Endometrial microvascular endothelial cells (primary cell): ENCODE measurements around the gene MDFI. TPM values are rescaled to one million over a fixed set of nuclear protein-coding genes. Genes with fewer than 3 reads are reported as not detected.

Experiments used
- in situ Hi-C: cut with HindIII; loops from 2 replicates; pipeline ENCODE4 v1.10.0; 2017; ENCODE audit warnings: low sequenced_read_pairs, low pct_unique_long_range_greater_than_20kb; ENCODE audit errors: inconsistent ontology term
- total RNA-seq: library from RNA; depleted of rRNA; stranded (reverse); fragments of >200 nt; gene quantifications from one replicate; pipeline ENCODE4 v1.2.3, GENCODE V29; 2015; ENCODE audit errors: inconsistent ontology term

MDFI gene
- total RNA-seq, 1 donor from 2014 or later = 52.2 TPM

GRCh38 chr6:41626022-41626421 is 12.2 kb upstream of the MDFI start:
- in situ Hi-C loops = no loop called here

- in situ Hi-C loops = no loop called here
Measured at GRCh38 chr6:41626917-41627316, 11.4 kb upstream of the MDFI start.

- in situ Hi-C loops = no loop called here
Measured at GRCh38 chr6:41629128-41629527, 9.1 kb upstream of the MDFI start.

- in situ Hi-C loops = no loop called here
Measured at GRCh38 chr6:41630069-41630468, 8.2 kb upstream of the MDFI start.

- in situ Hi-C loops = no loop called here
Measured at GRCh38 chr6:41630946-41631345, 7.3 kb upstream of the MDFI start.

- in situ Hi-C loops = no loop called here
Measured at GRCh38 chr6:41633056-41633634, 5.1 kb upstream of the MDFI start.

GRCh38 chr6:41634657-41635056 is 3.6 kb upstream of the MDFI start:
- in situ Hi-C loops = no loop called here

GRCh38 chr6:41635365-41635764 is 2.9 kb upstream of the MDFI start:
- in situ Hi-C loops = no loop called here

GRCh38 chr6:41636833-41637193 is 1.5 kb upstream of the MDFI start:
- in situ Hi-C loops = no loop called here

- in situ Hi-C loops = no loop called here
Measured at GRCh38 chr6:41637194-41638001, 870 bp upstream of the MDFI start.

- in situ Hi-C loops = no loop called here
Measured at GRCh38 chr6:41638935-41639808, 904 bp downstream of the MDFI start.

GRCh38 chr6:41639809-41640371 is 1.6 kb downstream of the MDFI start:
- in situ Hi-C loops = no loop called here

- in situ Hi-C loops = no loop called here
Measured at GRCh38 chr6:41640426-41640825, 2.2 kb downstream of the MDFI start.

- in situ Hi-C loops = no loop called here
Measured at GRCh38 chr6:41641352-41641925, 3.2 kb downstream of the MDFI start.

GRCh38 chr6:41642090-41642959 is 4.1 kb downstream of the MDFI start:
- in situ Hi-C loops = no loop called here

- in situ Hi-C loops = no loop called here
Measured at GRCh38 chr6:41642960-41643898, 5.0 kb downstream of the MDFI start.

- in situ Hi-C loops = no loop called here
Measured at GRCh38 chr6:41643899-41644269, 5.6 kb downstream of the MDFI start.
